Lung microvascular endothelial cell (primary cell): ENCODE measurements around the gene ACLY. TPM values are rescaled to one million over a fixed set of nuclear protein-coding genes. Genes with fewer than 3 reads are reported as not detected.
A peak's percentile ranks its signal among the peaks of the same experiment; 100 is the strongest.
"Not testable (repeated sequence)": the region's sequence is repeated elsewhere in the genome, so short reads cannot be mapped to it uniquely, and the experiment has no call there.

Experiments used
- DNase-seq, 2 donors: peaks; one replicate each; pipeline versions ENCODE4 v3.0.0 to v3.0.0-alpha.2; 2010; ENCODE audit warnings: low read depth in 2 of 2
- total RNA-seq: library from RNA; depleted of rRNA; stranded (reverse); fragments of >200 nt; gene quantifications from 2 replicates; pipeline ENCODE4 v1.2.1, GENCODE V29; 2014

The ACLY gene
- total RNA-seq, 1 donor from 2014 or later = 203 TPM

GRCh38 chr17:41873559-41874292, 45.0 kb downstream of the ACLY start:
- DNase-seq = no peak

DNA sequence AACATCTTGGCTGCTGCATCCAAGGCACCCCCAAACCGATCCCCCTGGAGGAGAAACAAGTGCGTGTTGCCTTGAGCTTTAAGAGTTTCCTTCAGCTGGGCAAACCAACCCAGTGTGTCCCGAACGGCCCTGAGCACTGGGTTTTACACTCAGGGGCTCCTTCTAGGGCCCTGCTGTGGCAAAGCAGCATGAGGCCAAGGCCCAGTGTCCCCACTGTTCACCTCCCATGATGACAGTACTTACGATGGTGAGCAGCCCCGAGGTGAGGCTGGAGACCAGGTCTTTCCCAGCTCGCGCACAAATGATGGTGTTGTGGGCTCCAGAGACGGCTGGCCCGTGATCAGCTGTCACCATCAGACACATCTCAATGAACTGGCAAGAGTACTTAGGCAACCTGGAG, 47.0 kb downstream of the ACLY start:
- DNase-seq = no peak

DNA sequence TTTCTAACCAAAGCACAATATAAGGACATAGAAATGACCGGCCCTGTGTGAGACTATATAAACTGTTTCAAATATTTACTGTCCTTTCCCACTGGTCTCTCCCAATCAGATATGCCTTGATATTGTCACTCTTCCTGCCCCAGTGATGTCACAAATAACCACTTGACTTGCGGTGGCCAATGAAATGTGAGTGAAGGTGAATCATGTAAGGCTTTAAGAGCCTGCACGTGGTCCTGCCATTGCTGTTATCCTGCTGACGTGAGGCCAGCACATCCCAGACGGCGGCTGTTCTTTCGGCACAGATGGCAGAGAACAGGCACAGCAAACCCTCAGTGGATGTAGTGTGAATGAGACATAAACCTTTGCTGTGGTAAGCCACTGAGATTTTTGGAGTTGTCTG, 48.1 kb downstream of the ACLY start:
- peak in 1 of 2 donors; percentile 17 for DNase-seq

DNA sequence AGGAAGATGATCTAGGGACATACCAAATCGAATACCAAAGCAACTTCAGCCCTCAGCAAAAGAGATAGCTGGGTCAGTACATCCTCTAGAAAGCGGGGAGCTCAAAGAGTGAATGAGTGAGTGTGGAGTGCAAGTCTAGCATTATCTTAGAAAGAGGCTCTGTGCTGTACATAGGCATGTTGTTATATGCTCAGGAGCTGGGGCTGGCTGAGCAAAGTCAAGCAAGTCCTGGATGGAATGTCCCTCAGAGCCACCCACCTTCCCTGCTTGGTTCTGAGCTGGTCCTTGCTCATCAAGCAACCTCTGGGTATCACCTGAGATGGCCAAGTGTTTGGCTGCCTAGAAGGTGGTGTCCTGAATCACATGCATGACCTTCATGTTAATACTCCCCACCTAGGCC, 48.7 kb downstream of the ACLY start:
- no peak for DNase-seq

DNA sequence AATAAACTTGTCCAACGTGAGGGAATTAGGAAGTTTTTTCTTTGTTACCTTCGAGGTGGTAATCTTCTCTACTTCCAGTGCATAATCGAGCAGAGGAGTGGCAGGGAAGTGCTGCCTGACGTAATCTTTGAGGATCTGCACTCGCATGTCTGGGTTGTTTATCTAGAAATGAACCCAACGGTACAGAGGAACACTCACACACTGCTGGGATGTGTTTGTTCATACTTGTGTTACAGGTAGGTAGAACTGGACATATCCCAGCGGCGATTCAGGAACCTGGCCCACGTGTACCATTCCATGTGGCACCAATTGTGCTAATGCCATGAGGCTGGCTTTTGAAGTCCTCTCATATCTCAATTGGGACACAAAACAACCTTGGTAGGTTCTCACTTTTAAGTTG, 49.3 kb downstream of the ACLY start:
- no peak for DNase-seq

DNA sequence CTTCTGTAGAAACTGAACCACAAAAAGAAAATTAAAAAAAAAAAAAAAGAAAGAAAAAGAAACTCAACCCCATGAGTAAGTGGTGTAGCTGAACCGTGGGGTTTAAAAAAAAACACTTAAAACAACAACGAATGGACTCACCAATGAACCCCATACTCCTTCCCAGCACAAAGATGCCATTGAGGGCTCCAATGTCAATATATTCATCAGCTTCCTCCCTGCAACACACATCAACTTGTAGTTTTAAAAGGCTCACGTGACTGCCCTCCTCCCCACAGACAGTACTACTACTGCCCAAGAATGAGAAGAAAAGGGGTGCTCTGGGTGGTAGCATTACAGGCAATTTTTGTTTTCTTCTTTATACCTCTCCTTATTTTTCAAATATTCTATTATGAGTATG, 50.2 kb downstream of the ACLY start:
- no peak for DNase-seq

- no peak for DNase-seq
Observed at GRCh38 chr17:41865596-41865893, 53.2 kb downstream of the ACLY start.

DNA sequence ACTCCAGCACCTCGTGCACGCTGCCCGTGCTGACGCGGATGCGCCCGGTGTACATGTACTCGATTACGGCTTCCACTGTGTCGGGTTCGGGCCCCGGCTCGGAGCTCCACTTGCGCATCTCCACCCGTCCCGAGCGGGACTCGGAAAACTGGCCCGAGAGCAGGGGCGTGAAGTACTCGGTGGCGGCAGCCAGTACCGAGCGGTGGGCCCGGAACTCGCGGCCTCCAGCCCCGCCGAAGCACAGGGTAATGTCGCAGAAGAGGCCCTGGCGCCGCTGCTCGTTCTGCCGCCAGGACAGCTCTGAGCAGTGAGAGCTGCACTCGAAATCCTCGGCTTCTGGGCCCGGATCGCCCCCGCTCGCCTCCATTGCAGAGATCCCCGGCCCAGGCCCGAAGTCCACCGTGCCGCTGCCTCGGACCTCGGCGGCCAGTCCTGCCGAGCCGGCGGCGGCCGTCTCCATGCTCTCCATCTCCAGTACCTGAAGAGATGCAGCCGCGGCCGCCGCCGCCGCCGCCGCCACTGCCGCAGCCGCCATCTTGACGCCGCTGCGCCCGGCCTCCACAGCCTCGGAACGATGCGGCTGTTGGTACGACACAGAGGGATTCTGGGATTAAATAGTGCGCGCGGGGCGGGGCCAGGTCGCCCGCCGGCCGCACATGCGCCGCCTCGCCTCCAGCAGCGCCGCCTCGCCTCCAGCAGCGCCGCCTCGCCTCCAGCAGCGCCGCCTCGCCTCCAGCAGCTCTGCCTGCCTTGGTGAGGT, 53.7 kb downstream of the ACLY start, which contains the start of gene KLHL11:
Gene KLHL11, minus strand, starts transcription at position 588 of the 760 bp plus-strand sequence. Its CDS starts 53 bp downstream, at position 535.
- peak; percentile 92 for DNase-seq

GRCh38 chr17:41864498-41864835, 54.3 kb downstream of the ACLY start:
- DNase-seq = no peak

DNA sequence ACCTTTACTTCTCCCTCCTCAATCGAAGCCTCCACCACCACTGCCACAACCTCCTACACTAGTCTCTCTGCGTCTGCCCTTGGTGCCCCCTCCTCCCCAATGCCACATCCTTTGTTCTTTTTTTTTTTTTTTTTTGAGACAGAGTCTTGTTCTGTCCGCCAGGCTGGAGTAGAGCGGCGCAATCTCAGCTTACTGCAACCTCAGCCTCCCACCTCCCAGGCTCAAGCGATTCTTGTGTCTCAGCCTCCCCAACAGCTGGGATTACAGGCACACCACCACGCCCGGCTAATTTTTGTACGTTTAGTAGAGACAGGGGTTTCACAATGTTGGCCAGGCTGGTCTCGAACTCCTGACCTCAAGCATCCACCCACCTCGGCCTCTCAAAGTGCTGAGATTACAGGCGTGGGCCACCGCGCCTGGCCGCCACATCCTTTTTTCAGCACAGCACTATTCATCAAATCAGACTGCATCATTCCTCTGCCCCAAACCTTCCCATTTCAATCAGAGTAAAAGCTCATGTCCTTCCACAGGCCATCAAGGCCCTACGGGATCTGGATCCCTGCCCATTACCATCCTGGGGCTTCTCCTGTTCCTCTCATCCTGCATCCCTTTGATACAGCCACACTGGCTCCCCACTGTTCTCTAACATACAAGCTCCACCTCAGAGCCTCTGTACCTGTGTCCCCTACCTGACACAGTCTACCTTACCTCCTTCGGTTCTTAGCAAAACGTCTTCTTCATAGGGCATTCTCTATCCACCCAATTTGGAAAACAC, 55.5 kb downstream of the ACLY start:
- no peak for DNase-seq

GRCh38 chr17:41860254-41860931, 58.4 kb downstream of the ACLY start:
- DNase-seq = no peak

DNA sequence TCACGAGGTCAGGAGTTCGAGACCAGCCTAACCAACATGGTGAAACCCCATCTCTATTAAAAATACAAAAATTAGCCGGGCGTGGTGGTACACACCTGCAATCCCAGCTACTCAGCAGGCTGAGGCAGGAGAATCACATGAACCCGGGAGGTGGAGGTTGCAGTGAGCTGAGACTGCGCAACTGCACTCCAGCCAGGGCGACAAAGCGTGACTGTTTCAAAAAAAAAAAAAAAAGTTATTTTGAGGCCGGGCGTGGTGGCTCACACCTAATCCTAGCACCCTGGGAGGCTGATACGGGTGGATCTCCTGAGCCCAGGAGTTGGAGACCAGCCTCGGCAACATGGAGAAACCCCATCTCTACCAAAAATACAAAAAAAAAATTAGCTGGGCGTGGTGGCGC, 67.4 kb downstream of the ACLY start:
- DNase-seq = not testable (repeated sequence)

- no peak for DNase-seq
Observed at GRCh38 chr17:41849251-41849990, 69.3 kb downstream of the ACLY start.

GRCh38 chr17:41848788-41849187, 70.0 kb downstream of the ACLY start:
- no peak for DNase-seq

DNA sequence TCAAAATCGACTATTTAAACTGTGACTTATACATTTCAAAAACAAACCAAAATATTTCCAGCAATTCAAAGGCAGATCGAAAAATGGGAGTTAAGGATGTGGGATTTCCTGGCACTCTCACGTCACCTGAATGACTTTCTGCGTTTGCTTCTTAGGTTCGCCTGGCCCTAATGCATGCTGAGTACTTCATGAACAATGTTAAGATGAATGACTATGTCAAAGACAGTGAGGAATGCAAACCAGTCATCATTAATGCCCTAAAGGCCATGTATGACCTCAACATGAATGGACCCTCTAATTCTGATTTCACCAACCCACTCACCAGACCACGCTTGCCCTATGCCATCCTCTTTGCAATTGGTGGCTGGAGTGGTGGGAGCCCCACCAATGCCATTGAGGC, 73.8 kb downstream of the ACLY start:
- DNase-seq = no peak

DNA sequence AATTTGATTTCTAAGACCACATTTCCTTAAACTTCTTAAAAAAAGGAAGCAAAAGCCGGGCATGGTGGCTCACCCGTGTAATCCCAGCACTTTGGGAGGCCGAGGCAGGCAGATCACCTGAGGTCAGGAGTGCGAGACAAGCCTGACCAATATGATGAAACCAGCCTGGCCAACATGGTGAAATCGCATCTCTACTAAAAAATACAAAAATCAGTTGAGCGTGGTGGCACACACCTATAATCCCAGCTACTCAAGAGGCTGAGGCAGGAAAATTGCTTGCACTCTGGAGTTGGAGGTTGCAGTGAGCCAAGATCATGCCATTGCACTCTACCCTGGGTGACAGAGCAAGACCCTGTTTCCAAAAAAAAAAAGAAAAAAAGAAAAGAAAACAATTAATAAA, 78.0 kb downstream of the ACLY start:
- not testable (repeated sequence) for DNase-seq

- DNase-seq = not testable (repeated sequence)
Observed at GRCh38 chr17:41839448-41839847, 79.3 kb downstream of the ACLY start.

DNA sequence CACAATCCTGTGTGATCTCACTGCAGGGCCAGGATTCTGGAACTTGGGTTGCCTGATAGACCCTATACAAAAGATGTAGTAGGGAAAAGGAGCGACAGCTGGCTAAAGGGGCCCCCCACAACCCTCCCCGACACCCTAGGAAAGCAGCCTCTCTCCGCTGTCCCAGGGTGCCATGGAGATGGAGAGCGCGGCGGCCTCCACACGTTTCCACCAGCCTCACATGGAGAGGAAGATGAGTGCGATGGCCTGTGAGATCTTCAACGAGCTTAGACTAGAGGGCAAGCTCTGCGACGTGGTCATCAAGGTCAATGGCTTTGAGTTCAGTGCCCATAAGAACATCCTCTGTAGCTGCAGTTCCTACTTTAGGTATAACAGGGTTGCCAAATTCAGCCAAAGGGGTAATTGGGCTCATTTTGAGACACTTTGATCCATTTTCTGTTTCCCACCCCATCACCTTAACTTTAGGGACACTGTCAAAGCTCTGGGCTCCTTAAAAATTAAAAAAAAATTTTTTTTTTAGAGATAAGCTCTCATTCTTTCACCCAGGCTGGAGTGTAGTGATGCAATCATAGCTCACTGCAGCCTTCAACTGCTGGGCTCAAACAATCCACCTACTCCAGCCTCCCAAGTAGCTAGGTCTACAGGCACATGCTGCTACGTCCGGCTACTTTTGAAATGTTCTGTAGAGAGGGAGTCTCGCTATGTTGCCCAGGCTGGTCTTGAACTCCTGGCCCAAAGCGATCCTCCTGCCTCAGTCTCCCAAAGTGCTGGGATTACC, 80.8 kb downstream of the ACLY start, which contains the start of gene KLHL10:
Gene KLHL10, plus strand, starts transcription at position 65 of the 778 bp plus-strand sequence. Its CDS starts 108 bp downstream, at position 173.
- no peak for DNase-seq

GRCh38 chr17:41836550-41837196, 82.1 kb downstream of the ACLY start:
- no peak for DNase-seq
